ENCODE measurements around the gene GABRG1. TPM values are rescaled to one million over a fixed set of nuclear protein-coding genes. Genes with fewer than 3 reads are reported as not detected.

Gene GABRG1
- total RNA-seq, 6 experiments from 2014 or later, result not detected

- Histone ChIP-seq H3K4me1 (no peaks in the 10 kb centered on the region), H3K27ac (no peak overlapping the region), H3K27me3 (no peaks in the 10 kb centered on the region), H3K9me3 (no peaks in the 10 kb centered on the region), H3K4me3 (no peak overlapping the region), H3K36me3 (no peaks in the 10 kb centered on the region)
- intact Hi-C loops (cut with DNase I), result no loop called here
- DNase-seq (no peak), ATAC-seq (no peak)
- TF ChIP-seq CTCF (IDR thresholded peaks at IDR 0.05), result no peak
Measured at GRCh38 chr4:46016306-46016705, 107.5 kb downstream of the GABRG1 start.

- DNase-seq, result no peak
- ATAC-seq, result peak; percentile 88 to 100 (median 95)
- intact Hi-C loops (cut with DNase I), result no loop called here
Measured at GRCh38 chr4:45992728-45993127, 131.1 kb downstream of the GABRG1 start.

GRCh38 chr4:45989775-45990174, 134.1 kb downstream of the GABRG1 start:
- TF ChIP-seq CTCF (IDR thresholded peaks at IDR 0.05), result no peak
- no peak for TF ChIP-seq POLR2A (IDR thresholded peaks at IDR 0.05)
- DNase-seq (no peak), ATAC-seq (no peak)
- WGBS (ENCODE audit: insufficient coverage, low coverage, low lambda C conversion rate, missing lambda C conversion rate), result 50% methylated on average over 1 of the region's 1 CpG
- intact Hi-C loops (cut with DNase I), result no loop called here
- Histone ChIP-seq H3K4me3 (no peak overlapping the region), H3K4me1 (no peaks in the 10 kb centered on the region), H3K27me3 (no peaks in the 10 kb centered on the region), H3K9me3 (no peaks in the 10 kb centered on the region), H3K36me3 (no peaks in the 10 kb centered on the region), H3K27ac (no peak overlapping the region)

More at GRCh38 chr4:45992728-45993127, 131.1 kb downstream of the GABRG1 start:
- Histone ChIP-seq H3K27me3 (no peaks in the 10 kb centered on the region), H3K36me3 (no peaks in the 10 kb centered on the region), H3K9me3 (no peaks in the 10 kb centered on the region), H3K4me3 (no peak overlapping the region), H3K27ac (no peak overlapping the region), H3K4me1 (no peaks in the 10 kb centered on the region)
- TF ChIP-seq POLR2A (IDR thresholded peaks at IDR 0.05) (no peak), CTCF (IDR thresholded peaks at IDR 0.05) (peak in 2 of 4 donors; percentile 15 to 34)

- intact Hi-C loops (cut with DNase I), result no loop called here
- TF ChIP-seq POLR2A (IDR thresholded peaks at IDR 0.05) (no peak), CTCF (IDR thresholded peaks at IDR 0.05) (no peak)
- Histone ChIP-seq H3K36me3 (no peaks in the 10 kb centered on the region), H3K9me3 (no peaks in the 10 kb centered on the region), H3K27ac (no peak overlapping the region), H3K4me3 (no peak overlapping the region), H3K4me1 (no peaks in the 10 kb centered on the region), H3K27me3 (no peaks in the 10 kb centered on the region)
- WGBS (ENCODE audit: insufficient coverage, low coverage, low lambda C conversion rate, missing lambda C conversion rate), result 64% methylated on average over 1 of the region's 1 CpG
- DNase-seq (no peak), ATAC-seq (no peak)
Measured at GRCh38 chr4:45987858-45988257, 136.0 kb downstream of the GABRG1 start.

All from right lobe of liver (tissue), 6 donors.